SK-N-DZ (cell line): ENCODE results near the gene PNMT.
"Not testable (repeated sequence)": the region's sequence is repeated elsewhere in the genome, so short reads cannot be mapped to it uniquely, and the experiment has no call there.

Experiments
- DNase-seq: peaks from one replicate; pipeline ENCODE4 v3.0.0-alpha.2; 2015; ENCODE audit warnings: low spot score

The PNMT gene

GRCh38 chr17:39705786-39706348 is 37.6 kb downstream of the PNMT start:
- no peak for DNase-seq

- no peak for DNase-seq
Measured at GRCh38 chr17:39706383-39706782, 38.1 kb downstream of the PNMT start.

- no peak for DNase-seq
Measured at GRCh38 chr17:39706921-39707337, 38.7 kb downstream of the PNMT start.

GRCh38 chr17:39709319-39709997 is 41.2 kb downstream of the PNMT start:
- no peak for DNase-seq

GRCh38 chr17:39709998-39710964 is 42.0 kb downstream of the PNMT start:
- no peak for DNase-seq

- not testable (repeated sequence) for DNase-seq
Measured at GRCh38 chr17:39711071-39711470, 42.8 kb downstream of the PNMT start.

GRCh38 chr17:39711851-39712250 is 43.6 kb downstream of the PNMT start:
- DNase-seq, result no peak

GRCh38 chr17:39714234-39714633 is 46.0 kb downstream of the PNMT start:
- no peak for DNase-seq

GRCh38 chr17:39715375-39716072 is 47.3 kb downstream of the PNMT start:
- no peak for DNase-seq

- DNase-seq, result no peak
Measured at GRCh38 chr17:39716073-39716818, 48.0 kb downstream of the PNMT start.

GRCh38 chr17:39716879-39717536 is 48.8 kb downstream of the PNMT start:
- DNase-seq, result no peak

GRCh38 chr17:39717660-39718059 is 49.4 kb downstream of the PNMT start:
- DNase-seq, result no peak

- DNase-seq, result no peak
Measured at GRCh38 chr17:39719563-39720355, 51.5 kb downstream of the PNMT start.
